Pulmonary artery endothelial cell (primary cell): ENCODE results near the gene RALBP1. TPM values are rescaled to one million over a fixed set of nuclear protein-coding genes. Genes with fewer than 3 reads are reported as not detected.

ENCODE experiments used
- total RNA-seq: library from RNA; depleted of rRNA; stranded (reverse); fragments of >200 nt; gene quantifications from 2 replicates; pipeline ENCODE4 v1.2.3, GENCODE V29; 2014

Gene RALBP1
- total RNA-seq, 1 donor from 2014 or later: 68.2 TPM

Other genes starting within 250 kb of the RALBP1 start
- gene TWSG1, start 140.7 kb upstream of the RALBP1 start, total RNA-seq: 103 and 116 TPM in 2 replicates
- gene PPP4R1, start 139.0 kb downstream of the RALBP1 start, total RNA-seq: 137 and 162 TPM in 2 replicates
- gene RAB31, start 232.8 kb downstream of the RALBP1 start, total RNA-seq: 30.8 and 32.7 TPM in 2 replicates